Forelimb muscle (tissue), 1 donor: ENCODE data around the gene COL10A1. TPM values are rescaled to one million over a fixed set of nuclear protein-coding genes. Genes with fewer than 3 reads are reported as not detected.
"Not testable (repeated sequence)": the region's sequence is repeated elsewhere in the genome, so short reads cannot be mapped to it uniquely, and the experiment has no call there.

Experiments used
- DNase-seq: peaks from one replicate; pipeline ENCODE4 v3.0.0-alpha.2; 2013; ENCODE audit warnings: low read depth
- polyA plus RNA-seq: library from polyadenylated mRNA; unstranded; fragments of 120-200 nt; gene quantifications from one replicate; pipeline ENCODE4 v1.2.1, GENCODE V29; 2013; ENCODE audit not compliant: insufficient read length

Gene COL10A1
- polyA plus RNA-seq, 1 donor: 0.35 TPM

DNA sequence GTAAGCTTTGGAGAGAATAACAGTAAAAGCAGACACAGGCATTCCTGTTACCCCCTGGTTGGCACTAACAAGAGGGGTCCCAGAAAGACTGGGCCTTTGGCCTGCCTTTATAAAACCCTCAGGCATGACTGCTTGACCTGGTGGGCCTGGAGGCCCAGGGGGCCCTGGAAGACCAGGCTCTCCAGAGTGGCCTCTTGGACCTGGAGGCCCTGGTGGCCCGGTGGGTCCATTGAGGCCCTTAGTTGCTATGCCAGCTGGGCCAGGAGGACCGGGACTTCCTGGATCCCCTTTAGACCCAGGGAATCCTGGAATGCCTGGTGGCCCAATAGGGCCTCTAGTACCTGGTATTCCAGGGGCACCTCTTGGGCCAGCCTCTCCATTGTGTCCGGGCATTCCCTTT is 5.5 kb downstream of the COL10A1 start:
- DNase-seq: no peak

DNA sequence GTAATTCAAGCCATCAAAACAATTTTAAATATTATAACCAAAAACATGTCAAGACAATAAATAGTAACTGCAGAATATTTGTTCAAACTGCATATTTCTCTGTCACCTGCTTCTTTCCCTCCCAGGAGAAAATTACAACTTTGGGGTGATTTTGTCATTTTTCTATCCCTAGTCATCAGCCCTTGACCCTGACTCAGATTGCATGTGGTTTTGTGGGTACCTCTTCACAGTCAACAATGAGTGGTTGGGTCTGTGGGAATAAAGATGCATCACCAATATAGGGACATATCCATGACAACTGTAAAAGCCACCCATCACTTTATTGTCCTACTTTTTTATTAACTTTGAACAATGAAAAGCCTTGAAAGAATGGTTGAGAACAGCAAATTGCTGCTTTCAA is 7.3 kb downstream of the COL10A1 start:
- no peak for DNase-seq

DNA sequence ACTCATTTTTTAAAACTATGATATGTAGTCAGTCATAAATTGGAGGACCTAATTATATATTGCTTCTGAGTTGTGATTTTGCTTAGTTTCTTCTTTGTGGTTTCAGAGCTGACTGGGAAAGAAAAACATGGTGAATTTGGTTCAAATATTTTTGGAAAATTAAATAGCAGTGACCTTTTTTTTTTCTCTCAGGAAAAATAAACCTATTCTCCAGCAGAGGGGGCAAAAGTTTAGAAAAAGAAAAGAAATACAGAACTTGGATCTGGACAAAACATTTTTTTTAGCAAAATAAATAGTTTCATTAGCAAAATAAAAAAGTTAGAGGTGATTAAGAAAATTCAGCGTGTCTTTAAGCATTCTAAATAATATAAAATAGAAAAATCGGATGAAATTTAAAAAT is 10.2 kb downstream of the COL10A1 start:
- DNase-seq: no peak

DNA sequence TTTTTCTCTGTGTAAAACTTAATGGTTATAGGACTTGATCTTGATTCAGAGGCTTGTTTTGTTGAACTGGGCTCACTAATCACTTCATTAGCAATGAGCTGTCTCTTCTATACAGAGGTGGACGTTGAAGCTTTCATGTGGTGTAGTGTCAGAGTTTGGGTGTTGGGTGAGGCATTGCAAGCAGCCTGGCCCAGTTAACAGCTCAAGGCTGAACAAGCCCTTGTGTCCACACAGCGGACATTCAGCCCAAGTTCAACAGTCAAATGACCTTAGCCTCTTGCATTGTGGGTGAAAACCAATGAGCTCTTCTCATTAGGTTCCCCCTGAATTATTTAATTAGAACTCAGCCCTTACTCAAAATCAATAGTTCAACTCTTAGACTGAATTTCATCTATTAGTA is 12.5 kb downstream of the COL10A1 start:
- no peak for DNase-seq

DNA sequence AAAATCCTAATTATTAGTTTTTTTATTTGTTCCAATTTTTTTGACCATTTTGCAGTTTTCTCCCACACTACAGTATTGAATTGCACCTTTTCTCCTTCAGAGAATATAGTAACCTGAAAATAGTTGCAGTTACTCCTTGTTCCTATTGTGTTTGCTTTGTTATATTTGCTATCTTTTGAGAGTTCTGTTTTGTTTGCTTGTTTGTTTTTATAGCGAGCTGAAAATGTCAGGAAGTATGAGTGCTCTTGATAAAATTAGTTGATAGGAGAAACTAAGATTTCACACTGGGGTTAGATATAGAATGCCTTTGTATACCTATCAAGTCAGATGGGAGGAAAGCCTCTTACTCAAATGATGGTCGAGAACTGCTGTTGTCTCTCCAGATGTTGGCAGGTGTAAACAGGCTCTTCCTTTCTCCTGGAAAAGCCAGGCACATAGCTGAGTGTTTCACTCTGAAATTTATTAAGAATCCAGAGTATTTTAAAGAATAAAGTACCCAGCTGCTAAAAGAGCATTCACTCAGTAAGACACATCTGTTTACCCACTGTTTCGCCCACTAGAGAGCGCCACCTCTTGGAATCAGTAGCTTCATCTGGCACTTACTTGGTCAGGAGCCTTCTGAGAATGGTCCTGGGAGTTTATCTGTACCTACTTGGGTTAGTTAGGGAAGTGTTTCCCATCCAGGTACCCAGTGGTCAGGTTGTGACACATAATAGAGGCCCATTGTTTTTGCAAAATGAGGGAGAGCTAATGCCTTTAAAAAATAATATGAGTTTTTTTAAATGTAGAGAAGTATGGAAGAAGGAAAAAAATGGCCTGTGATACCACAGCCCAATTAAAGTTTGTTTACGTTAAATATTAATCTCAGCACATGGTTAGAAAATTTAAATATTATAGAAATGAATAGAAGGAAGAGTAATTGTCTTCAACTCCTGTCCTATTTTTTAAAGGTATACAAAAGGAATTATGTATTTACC is 14.1 kb downstream of the COL10A1 start:
- DNase-seq: no peak

DNA sequence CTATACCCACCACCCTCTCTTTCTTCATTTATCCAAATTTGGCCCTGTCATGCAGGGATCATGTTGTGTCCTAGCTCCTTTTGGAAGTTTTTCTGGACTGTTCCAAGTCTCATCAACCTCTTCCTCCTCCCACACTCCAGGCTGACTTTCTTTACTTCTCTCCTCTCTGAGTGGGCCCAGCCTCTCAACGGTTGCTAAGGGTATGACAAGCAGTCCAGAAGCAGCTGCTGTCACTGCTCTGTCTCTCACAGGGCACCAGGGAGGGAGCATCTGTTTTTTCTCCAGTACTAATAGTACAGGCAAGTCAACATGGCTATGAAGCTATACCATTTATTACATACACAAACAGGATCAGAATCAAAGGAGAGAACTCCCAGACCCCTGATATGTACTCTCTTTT is 17.1 kb downstream of the COL10A1 start:
- DNase-seq: no peak

DNA sequence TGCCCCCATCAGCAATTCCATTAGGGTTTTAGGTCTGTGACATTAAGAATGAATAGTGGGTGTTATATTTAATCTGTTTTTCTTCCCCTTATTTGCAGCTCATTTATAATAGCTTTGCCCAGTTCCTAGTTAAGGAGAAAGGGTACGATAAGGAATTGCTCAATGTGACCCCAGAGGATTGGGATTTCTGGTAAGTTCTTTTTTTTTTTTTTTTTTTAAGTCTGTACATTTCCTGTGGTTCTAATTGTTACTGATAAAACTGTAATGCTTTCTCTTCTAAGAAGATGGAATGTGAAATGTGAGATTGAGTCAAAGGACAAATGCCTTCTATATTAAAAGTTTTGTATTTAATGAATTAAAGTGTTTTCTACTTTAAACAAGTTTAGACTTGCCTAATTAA is 19.8 kb downstream of the COL10A1 start:
- DNase-seq: no peak

DNA sequence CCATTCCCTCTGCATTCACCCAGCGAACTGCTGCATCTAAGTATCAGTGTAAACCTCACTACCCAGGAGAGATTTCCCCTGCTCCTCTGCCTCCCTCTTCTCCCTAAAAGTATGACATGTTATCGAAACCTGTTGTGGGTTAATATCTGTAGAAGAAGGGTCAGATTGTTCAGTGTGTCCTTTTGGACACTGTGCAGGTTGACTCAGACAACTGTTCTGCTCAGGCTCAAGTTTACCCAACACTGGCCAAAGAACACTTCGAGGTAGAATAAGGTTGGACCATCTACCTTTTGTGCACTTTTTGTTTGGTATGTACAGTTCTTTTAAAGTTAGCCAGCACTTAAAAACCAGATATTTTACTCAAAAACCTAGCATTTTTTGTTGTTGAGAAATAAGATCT is 20.7 kb downstream of the COL10A1 start:
- no peak for DNase-seq

DNA sequence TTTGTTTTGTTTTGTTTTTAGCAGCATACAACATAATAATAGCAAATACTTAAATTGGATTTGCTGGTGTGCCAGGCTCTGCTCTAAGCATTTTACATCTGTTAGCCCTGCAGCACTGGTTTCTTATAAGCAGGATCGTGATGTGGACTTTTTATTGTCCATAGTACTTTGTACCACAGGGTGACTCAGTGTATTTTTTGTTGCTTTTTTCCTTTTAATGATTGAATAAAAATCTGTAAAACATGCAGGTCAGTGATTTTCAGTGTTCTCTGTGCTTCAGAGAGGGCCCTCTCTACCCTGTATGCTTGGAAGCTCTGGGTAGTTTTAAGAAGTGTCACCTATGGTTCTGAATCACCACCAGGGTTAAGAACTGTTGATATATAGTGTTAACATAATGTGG is 21.3 kb downstream of the COL10A1 start:
- DNase-seq: no peak

DNA sequence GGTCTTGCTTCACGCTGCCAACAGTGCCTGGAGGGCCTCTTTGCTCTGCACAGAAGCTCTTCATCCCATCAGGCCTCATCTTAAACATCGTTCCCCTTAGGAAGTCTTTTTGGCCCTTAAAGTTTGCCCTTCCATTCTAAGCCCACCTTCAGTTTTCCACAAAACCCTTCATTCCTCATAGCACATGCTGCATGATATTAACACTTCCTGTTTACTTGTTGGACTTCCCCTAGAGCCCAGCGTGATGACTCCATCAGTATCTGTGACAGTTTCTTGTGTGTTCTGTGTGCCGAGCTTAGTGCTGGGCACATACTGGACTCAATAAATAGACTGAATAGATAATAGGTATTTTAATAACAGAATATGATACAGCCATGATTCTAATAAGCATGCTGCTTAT is 23.1 kb downstream of the COL10A1 start:
- no peak for DNase-seq

DNA sequence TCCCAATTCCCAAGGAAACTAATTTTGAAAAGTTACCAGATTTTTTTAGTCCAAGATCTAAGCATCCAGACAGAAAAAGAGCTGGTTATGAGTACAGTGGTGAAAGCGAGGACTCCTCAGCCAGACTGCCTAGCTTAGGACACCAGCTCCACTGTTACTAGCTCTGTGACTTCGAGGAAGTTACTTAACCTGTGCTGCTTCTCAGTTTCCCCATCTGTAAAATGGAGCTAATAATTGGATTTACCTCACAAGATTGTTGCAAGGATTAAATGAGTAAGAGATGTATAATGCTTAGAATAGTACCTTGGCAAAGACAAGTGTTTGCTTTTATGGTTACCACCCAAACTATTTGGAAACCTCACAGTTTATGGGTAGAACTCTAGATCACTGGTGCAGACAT is 24.1 kb downstream of the COL10A1 start:
- DNase-seq: no peak

DNA sequence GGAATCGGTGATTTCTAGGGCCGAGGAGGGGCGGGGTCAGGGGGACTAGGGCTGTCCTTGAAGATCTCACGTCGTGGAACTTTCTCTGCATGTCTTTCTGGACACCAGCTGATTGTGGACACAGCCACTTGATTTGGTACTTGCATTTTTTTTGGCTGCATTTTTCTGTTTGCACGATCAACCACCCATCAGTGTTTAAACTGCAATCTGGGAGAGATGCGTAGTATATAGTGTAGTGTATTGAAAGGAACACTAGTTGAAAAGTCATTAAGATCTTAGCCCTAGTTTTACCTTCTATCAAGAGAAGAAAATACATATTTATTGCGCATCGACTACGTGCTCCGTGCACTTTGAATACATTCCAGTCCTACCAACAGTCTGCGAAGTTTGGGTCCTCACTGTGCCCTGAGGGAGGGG is 24.6 kb downstream of the COL10A1 start:
- DNase-seq: no peak

DNA sequence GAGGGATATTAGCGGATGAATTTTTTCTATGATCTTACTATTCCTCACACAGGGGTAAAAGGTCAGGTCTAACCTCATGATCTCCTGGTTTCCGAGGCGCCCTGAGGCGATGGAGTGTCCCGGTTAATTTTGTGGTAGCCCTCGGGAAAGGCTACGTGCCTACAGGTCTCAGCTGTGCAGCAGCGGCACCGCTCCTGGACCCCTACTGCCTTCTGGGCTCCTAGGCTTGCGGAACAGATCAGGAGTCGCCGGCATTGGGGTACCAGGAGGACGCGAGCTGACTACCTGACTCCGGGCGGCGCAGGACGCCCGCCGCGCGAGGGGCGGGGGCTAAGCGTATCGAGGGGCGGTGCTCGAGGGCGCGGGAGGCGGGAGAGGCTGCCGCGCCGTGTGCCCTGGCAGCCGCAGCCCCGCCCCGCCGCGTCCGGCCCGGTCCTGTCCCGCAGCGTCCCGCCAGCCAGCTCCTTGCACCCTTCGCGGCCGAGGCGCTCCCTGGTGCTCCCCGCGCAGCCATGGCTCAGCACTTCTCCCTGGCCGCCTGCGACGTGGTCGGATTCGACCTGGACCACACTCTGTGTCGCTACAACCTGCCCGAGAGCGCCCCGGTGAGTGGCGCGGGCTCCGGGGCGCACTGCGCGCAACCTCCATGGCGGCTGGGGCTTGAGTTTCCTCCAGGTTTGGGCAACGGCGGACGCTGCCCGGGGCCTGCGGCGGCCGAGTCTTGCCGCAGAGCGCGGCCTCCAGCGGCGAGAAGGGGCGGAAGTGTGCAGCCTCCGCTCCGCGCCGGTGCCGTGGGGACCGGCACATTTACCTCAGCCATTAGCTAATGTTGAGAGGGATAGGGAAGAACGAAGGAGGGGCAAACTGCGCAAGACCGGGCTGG is 25.3 kb downstream of the COL10A1 start, which contains the start of gene NT5DC1:
Gene NT5DC1 (plus strand): TSS at position 435 of the 883 bp plus-strand sequence. CDS start 78 bp downstream, at position 513.
- peak; percentile 46 for DNase-seq

DNA sequence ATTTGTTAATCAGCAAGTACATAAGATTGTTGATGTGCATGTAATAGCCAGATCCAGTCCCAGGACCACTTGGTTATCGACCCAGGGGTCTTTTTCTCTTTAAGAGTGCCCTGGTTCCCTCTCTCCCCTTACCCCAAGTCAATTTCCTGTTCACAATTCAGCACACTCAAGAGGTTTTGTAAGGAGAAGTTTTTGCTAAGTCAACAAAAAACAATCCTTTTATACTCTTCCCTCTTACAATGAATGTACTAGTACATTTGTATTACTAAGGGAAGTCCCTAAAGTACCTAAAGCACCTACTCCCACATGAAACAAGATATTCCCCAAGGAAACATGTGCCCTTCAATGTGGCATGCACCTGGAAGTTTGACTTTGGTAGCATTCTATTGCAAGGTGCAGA is 26.9 kb downstream of the COL10A1 start:
- no peak for DNase-seq

DNA sequence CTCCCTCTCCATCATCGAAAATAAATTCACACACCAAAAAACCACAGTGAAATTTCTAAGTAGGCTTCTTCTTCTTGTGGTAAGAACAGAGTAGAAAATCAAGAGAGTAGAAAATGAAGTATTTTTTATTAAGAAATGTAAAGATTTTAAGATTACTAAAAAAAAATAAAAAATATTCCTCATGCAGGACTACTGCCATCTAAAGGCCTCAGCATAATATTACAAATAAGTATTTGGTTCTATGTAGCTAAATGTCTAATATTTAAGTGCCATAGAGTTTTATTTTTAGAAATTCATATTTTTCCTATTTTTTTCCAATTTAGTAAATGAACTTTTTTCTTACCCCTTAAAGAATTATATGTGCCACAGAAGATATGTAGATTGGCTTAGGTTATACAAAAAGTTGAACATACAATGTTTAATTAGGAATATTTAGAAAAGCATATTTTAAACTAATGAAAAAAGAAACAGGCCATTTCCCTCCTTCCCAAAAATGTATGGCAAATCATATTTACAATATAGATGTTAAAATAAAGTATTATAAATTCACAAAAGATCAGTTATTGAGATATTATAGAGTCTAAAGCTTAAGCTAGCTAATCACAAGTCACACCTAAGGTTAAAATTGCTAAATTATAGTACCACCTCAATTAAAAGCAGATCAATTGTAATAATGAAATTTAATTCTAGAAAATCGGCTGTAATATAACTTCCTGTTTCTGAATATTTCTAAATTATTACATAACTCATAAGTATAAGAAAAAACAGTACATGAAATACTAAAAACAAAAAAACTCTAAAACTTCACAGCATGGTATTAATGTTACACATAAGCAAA is 28.7 kb downstream of the COL10A1 start:
- no peak for DNase-seq

DNA sequence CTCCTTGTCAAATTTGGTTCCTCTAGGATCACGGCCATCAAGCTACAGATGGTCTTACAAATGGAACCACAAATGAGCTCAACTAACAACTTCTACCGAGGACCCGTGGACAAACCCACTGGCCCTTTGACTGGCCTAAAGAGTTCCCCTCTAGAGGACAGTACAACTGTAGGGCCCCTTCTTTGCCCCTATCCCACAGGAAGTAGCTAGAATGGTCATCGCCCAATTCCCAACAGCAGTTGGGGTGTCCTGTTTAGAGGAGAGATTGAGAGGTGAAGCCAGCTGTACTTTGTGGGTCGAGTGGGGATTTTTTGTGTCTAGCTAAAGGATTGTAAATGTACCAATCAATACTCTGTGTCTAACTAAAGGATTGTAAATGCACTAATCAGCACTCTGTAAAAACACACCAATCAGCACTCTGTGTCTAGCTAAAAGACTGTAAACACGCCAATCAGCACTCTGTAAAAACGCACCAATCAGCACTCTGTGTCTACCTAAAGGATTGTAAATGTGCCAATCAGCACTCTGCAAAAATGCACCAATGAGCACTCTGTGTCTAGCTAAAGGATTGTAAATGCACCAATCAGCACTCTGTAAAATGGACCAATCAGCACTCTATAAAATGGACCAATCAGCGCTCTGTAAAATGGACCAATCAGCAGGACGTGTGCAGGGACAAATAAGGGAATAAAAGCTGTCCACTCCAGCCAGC is 29.7 kb downstream of the COL10A1 start:
- not testable (repeated sequence) for DNase-seq

DNA sequence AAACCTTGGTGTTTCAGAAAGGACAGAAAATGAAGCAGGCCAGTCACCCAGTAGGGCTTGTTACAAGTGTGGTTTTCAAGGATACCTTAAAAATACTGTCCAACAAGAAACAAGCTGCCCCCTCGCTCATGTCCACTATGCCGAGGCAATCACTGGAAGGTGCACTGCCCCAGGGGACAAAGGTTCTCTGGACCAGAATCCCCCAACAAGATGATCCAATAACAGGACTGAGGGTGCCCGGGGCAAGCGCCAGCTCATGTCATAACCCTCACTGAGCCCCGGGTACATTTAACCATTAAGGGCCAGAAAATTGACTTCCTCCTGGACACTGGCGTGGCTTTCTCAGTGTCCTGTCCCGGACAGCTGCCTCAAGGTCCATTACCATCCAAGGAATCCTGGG is 31.9 kb downstream of the COL10A1 start:
- DNase-seq: no peak

DNA sequence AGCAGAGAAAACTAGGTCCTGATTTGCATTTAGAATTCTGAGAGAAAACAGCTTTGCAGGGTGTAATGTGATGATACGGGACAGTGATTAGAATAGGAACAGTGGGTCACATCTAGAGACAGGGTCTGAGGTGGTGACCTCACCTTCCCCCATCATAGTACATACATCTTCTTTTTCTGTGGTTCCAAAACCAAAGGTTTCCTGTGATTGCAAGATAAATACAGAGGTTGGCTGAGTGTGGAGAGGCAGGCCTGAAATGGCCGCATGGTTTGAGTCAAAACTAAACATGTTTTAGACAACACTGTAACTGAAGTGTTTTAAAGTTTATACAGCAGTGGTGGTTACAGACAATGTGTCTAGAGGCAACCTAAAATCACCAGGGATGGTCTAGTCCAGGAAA is 35.7 kb downstream of the COL10A1 start:
- DNase-seq: no peak

DNA sequence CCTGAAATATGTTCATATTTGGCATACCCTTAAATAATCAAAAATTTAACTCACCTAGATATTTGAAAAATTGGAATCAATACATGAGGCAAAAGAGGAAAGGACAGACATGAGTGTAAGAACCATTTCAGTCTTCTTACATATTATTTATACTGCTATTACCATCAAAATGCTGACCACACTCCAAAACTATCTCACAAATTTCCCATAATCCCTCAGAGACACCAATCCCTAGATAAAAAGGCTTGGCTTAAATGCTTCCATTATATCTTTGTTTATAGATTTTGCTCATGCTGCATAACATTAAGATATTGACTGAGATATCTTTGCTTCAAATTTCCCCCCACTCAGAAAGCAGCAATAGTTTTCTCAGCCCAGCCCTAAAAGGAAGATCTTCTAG is 37.0 kb downstream of the COL10A1 start:
- no peak for DNase-seq

DNA sequence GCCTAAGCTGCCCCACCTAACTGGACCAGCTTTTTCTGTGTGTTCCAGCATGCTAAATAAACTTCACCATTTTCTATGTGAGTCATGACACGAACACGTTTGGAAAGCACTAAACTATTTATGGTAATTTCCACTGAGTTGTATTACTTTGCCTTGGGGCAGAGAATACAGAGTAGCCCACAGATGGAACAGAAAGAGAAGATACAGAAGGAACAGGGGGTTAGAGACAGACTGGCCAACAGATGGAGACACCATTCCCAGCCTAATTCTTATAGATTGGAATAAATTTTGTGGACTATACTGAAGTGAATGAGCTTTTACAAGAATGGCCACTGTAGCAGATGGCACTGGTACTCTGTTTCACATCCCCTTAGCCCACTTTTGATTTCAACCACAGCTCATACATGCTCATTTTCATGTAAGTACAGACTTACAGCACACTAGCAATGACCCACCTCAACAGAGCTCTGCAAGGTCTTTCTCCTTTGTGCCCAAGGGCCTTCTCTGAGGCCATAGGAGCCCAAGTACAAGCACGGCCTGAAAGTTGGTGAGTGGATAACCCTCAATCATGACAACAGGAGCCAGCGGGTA is 38.4 kb downstream of the COL10A1 start:
- DNase-seq: no peak

DNA sequence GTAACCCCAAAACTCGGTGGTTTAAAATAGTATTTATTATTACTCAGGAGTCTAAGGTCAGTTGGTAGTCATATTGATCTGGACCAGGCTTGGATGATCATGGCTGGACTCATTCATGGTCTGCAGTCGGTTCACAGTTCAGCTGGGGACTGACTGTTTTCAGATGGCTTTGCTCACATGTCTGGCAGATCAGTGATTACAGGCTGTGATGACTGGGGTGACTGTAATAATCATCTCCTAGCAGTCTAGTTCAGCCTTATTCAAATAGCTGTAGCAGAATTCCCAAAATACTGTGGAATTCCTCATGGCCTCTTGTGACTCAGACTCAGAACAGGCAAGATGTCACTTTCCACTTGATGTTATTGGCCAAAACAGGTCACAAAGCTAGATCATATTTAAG is 41.6 kb downstream of the COL10A1 start:
- DNase-seq: no peak
